PFSK-1 (cell line): ENCODE results near the gene ID3.

Source experiments
- FOXP2 ChIP-seq: optimal IDR thresholded peaks from 2 replicates; pipeline ENCODE3; 2011; ENCODE audit warnings: borderline replicate concordance, control low read depth, inconsistent platforms; ENCODE audit not compliant: insufficient read depth; ENCODE audit errors: extremely low read length, extremely low read depth
- POLR2AphosphoS5 ChIP-seq: IDR thresholded peaks from 2 replicates; pipeline ENCODE4 v1.6.1; 2012; ENCODE audit warnings: low read depth, mild to moderate bottlenecking, control low read depth, low read length, moderate library complexity
- SIN3A ChIP-seq: IDR thresholded peaks from 2 replicates; pipeline ENCODE4 v1.6.1; 2012; ENCODE audit warnings: mild to moderate bottlenecking, low read length, moderate library complexity, borderline replicate concordance; ENCODE audit not compliant: insufficient read depth
- TAF1 ChIP-seq: IDR thresholded peaks from 2 replicates; pipeline ENCODE4 v1.6.1; 2012; ENCODE audit warnings: low read length, control low read depth, borderline replicate concordance; ENCODE audit not compliant: insufficient read depth
- TF ChIP-seq, protein P1 (sequence below), 2 experiments: IDR thresholded peaks; 2 replicates each; pipeline versions ENCODE4 v1.6.1 to v1.8.0; 2011 to 2012; ENCODE audit warnings: low read depth in 2 of 2, low read length in 2 of 2, control low read depth in 1 of 2, inconsistent platforms in 1 of 2, mild to moderate bottlenecking in 1 of 2, moderate library complexity in 1 of 2; ENCODE audit not compliant: insufficient read depth in 1 of 2

The ID3 gene

DNA sequence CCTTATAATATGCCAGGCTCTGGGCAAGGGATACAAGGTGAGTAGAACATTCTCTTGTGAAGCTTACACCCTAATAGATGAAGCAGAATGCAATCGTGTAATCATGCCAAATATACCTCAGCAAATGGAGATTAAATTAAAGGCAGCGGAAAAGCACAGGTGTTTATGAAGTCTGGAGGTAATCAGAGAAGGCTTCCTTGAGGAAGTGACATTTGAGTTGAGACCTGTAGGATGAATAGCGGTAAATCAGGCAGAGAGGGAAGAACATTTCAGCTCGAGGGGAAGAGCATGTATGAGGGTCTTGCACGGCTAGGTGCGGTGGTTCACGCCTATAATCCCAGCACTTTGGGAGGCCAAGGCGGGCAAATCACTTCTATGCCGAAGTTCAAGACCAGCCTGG, 41.7 kb downstream of the ID3 start:
- no peak for TF ChIP-seq FOXP2
- TF ChIP-seq, protein P1, sequence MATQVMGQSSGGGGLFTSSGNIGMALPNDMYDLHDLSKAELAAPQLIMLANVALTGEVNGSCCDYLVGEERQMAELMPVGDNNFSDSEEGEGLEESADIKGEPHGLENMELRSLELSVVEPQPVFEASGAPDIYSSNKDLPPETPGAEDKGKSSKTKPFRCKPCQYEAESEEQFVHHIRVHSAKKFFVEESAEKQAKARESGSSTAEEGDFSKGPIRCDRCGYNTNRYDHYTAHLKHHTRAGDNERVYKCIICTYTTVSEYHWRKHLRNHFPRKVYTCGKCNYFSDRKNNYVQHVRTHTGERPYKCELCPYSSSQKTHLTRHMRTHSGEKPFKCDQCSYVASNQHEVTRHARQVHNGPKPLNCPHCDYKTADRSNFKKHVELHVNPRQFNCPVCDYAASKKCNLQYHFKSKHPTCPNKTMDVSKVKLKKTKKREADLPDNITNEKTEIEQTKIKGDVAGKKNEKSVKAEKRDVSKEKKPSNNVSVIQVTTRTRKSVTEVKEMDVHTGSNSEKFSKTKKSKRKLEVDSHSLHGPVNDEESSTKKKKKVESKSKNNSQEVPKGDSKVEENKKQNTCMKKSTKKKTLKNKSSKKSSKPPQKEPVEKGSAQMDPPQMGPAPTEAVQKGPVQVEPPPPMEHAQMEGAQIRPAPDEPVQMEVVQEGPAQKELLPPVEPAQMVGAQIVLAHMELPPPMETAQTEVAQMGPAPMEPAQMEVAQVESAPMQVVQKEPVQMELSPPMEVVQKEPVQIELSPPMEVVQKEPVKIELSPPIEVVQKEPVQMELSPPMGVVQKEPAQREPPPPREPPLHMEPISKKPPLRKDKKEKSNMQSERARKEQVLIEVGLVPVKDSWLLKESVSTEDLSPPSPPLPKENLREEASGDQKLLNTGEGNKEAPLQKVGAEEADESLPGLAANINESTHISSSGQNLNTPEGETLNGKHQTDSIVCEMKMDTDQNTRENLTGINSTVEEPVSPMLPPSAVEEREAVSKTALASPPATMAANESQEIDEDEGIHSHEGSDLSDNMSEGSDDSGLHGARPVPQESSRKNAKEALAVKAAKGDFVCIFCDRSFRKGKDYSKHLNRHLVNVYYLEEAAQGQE (IDR thresholded peaks at IDR 0.05; ENCODE audit: insufficient read depth in 1 of 2, low read depth in 2 of 2, low read length in 2 of 2), result no peak
- no peak for TF ChIP-seq TAF1

DNA sequence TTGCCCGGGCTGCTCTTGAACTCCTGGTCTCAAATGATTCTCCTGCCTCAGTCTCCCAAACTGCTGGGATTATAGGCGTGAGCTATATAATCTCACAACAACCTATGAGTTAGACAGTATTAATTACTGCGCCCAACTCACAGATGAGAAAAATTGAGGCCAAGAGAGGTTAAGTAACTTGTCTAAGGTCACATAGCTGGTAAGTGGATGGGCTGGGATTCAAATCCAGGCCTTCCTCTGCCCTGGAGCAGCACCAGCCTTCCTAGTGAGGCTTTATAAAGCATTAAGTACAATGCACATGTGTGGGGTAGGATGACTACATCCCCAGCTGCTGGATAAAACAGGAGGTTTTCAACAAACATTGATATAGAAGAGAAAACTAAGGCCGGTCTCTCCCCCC, 43.4 kb downstream of the ID3 start:
- TF ChIP-seq SIN3A (no peak), TAF1 (no peak), POLR2AphosphoS5 (no peak), FOXP2 (no peak)
- TF ChIP-seq, protein P1 (IDR thresholded peaks at IDR 0.05; ENCODE audit: insufficient read depth in 1 of 2, low read depth in 2 of 2, low read length in 2 of 2), result no peak

DNA sequence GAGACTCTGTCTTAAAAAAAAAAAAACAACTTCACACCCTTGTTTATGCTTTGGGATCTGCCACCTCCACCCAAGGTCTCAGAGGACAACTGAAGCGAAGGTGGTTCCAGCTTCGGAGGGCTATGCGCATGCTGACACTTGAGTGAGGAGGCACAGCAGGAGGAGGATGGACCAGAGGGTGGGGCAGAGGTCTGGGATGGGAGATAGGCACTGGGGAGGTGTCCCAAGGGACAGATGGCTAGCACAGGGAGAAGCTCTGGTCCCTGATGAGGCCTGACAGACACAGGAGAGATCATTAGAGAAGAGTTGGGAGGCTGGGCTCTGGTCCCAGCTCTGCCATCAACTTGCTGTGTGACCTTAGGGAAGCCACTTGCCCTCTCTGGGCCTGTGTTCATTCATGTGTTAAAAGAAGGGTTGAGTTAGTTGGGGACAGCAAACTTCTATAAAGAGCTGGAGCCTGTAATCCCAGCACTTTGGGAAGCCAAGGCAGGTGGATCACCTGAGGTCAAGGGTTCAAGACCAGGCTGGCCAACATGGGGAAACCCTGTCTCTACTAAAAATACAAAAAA, 45.1 kb downstream of the ID3 start:
- TF ChIP-seq TAF1 (no peak), FOXP2 (no peak), SIN3A (no peak), POLR2AphosphoS5 (no peak)
- TF ChIP-seq, protein P1 (IDR thresholded peaks at IDR 0.05; ENCODE audit: insufficient read depth in 1 of 2, low read depth in 2 of 2, low read length in 2 of 2), result no peak

DNA sequence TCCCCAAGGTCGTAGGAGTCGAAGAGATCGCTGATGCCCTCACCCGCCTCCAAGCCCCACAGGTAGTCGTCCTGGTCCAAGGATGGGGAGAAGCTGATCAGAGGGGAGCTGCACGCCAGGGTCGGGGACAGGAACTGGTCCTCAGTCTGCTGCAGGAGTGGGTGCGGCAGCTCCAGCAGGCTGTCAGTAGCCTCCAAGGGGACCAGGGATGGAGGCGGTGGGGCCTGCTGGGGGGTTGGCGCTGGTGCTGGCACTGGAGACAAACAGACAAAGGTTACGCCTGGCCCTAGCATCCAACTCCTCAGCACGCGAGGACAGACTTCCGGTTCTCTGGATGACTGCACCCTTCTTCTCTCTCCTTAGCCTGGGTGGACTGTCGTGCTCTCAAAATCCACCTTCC, 49.4 kb downstream of the ID3 start:
- TF ChIP-seq POLR2AphosphoS5 (no peak), TAF1 (no peak), SIN3A (no peak), FOXP2 (no peak)
